ENCODE measurements around the gene MFSD6.
A peak's percentile ranks its signal among the peaks of the same experiment; 100 is the strongest.

The MFSD6 gene

DNA sequence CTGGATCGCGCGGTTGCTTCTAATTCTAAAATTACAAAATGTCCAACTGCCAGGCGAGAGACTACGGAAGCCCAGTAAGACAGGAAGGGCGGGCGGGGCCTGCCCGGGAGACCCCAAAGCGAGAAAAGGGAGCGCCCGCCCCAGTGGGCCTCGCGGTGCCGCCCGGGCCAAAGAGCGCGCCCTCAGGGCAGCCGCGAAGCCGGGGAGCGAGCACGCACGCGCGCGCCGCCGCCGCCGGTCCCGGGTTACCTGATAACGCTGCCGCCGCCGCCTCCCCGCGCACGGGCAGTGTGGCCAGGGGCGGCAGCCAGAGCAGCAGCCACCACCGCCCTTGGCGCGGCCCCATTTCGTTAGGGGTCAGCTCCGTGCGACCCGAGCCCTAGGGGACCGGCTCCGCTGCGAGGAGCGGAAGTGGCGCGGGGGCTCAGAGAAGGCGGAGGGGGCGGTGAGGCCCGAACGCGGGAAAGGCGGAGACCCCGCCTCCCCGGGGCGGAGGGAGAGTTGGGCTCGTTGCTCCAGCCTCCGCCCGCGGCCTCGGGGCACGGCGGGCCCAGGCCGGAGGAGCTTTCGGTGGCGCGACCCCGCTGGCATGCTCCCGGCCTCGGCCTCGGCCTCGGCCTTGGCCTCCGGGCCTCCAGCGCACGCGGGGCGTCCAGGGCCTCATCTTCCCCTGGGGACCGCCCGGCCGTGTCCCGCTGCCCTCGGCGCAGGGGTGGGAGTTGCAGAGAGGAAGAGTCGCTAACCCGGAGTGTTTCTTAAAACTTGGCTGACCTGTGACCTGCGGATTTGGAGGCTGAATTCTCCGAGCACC lies 126.4 kb downstream of the MFSD6 start, which contains the start of gene NEMP2:
NEMP2 (minus strand) TSS at position 413 of the 811 bp plus-strand sequence; CDS start at position 346, 67 bp downstream.
- DNase-seq = peak; percentile 62

GRCh38 chr2:190535121-190535439 lies 126.9 kb downstream of the MFSD6 start:
- DNase-seq = no peak

DNA sequence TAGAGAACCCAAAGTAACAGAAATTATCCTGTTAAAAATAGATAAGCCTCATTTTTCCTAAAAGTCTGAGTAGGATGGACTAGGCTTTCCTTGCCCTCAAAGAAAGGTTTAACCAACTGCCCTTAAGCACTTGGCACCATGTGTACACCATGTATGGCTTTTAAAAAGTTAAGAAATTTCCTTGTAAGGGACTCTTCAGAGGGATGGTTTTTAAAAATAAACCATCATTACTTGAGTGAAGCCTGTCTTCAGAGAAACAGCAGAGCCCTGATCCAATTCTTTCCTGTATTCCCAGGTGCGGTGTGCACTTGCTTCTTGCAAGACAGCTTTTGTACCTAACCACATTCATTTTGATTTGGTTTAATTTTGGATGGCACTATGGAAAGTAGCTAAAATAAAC lies 127.4 kb downstream of the MFSD6 start:
- no peak for DNase-seq

GRCh38 chr2:190537765-190538164 lies 129.6 kb downstream of the MFSD6 start:
- DNase-seq = no peak

DNA sequence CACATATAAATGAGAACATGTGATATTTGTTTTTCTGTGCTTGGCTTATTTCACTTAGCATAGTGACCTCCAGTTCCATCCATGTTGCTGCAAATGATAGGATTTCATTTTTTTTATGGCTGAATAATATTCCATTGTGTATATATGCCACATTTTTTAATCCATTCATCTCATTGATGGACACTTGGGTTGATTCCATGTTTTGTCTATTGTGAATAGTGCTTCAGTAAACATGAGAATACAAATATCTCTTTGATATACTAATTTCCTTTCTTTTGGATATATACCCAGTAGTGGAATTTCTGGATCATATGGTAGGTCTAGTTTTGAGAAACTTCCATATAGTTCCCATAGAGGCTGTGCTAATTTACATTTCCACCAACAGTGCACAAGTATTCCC lies 130.0 kb downstream of the MFSD6 start:
- no peak for DNase-seq

DNA sequence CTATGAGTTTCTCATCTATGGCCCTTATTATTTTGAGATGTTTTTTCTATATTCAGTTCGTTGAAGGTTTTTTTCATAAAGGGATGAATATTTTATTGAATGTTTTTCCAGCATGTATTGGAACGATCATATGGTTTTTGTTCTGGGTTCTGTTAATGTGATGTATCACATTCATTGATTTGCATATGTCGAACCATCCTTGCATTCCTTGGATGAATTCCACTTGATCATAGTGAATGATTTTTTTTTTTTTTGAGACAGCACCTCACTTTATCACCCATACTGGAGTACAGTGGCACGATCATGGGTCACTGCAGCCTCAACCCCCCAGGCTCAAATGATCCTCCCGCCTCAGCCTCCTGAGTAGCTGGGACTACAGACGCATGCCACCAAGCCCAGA lies 131.9 kb downstream of the MFSD6 start:
- DNase-seq = no peak

- no peak for DNase-seq
These were observed 136.9 kb downstream of the MFSD6 start for GRCh38 chr2:190545093-190545492.

GRCh38 chr2:190545555-190546385 lies 137.6 kb downstream of the MFSD6 start:
- DNase-seq = no peak

GRCh38 chr2:190546734-190547133 lies 138.6 kb downstream of the MFSD6 start:
- no peak for DNase-seq

GRCh38 chr2:190547886-190548285 lies 139.7 kb downstream of the MFSD6 start:
- no peak for DNase-seq

DNA sequence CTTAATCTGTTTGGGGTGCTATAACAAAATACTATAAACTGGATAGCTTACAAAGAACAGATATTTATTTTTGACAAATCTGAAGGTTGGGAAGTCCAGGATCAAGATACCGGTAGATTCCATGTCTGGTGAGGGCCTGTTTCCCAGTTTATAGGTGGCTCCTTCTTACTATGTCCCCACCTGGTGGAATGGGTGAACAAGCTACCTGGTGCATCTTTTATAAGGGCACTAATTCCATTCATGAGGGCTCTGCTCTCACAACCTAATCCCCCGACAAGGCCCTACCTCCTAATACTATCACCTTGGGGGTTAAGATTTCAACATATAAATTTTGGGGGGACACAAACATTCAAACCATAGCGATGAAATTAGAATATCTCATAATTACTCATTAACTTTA lies 142.0 kb downstream of the MFSD6 start:
- no peak for DNase-seq

Measured in 8988T (cell line).